Liver (tissue), 9 donors: ENCODE measurements around the gene PODXL2. TPM values are rescaled to one million over a fixed set of nuclear protein-coding genes. Genes with fewer than 3 reads are reported as not detected.

ENCODE experiments used
- DNase-seq: peaks from one replicate; pipeline ENCODE4 v3.0.0-alpha.2; 2017; ENCODE audit warnings: low spot score
- H3K27ac ChIP-seq, 2 donors: one replicate each; pipeline ENCODE4 v1.7.0; 2013; ENCODE audit warnings: inconsistent platforms in 2 of 2, low read length in 2 of 2, control low read depth in 1 of 2, low read depth in 1 of 2, mild to moderate bottlenecking in 1 of 2
- H3K27me3 ChIP-seq, 4 donors: one replicate each; pipeline versions ENCODE4 v1.6.1 to v1.7.0; 2013; ENCODE audit warnings: low read length in 3 of 4, inconsistent platforms in 1 of 4, mild to moderate bottlenecking in 1 of 4, moderate library complexity in 1 of 4; ENCODE audit not compliant: control insufficient read depth in 4 of 4, insufficient read depth in 4 of 4
- H3K36me3 ChIP-seq, 4 donors: one replicate each; pipeline versions ENCODE4 v1.6.1 to v1.7.0; 2013; ENCODE audit warnings: low read length in 3 of 4, mild to moderate bottlenecking in 3 of 4, low read depth in 1 of 4, moderate library complexity in 1 of 4; ENCODE audit not compliant: control insufficient read depth in 4 of 4, insufficient read depth in 3 of 4
- H3K4me1 ChIP-seq, 4 donors: one replicate each; pipeline versions ENCODE4 v1.6.1 to v1.7.0; 2013; ENCODE audit warnings: low read length in 3 of 4, mild to moderate bottlenecking in 3 of 4, moderate library complexity in 1 of 4; ENCODE audit not compliant: control insufficient read depth in 4 of 4, insufficient read depth in 4 of 4
- H3K4me3 ChIP-seq, 3 donors: one replicate each; pipeline versions ENCODE4 v1.6.1 to v1.7.0; 2013; ENCODE audit warnings: low read length in 3 of 3, control low read depth in 1 of 3, low read depth in 1 of 3, mild to moderate bottlenecking in 1 of 3
- H3K9ac ChIP-seq, 2 donors: one replicate each; pipeline ENCODE4 v1.7.0; 2013; ENCODE audit warnings: low read length in 2 of 2, mild to moderate bottlenecking in 2 of 2, moderate library complexity in 2 of 2, control low read depth in 1 of 2, low read depth in 1 of 2
- H3K9me3 ChIP-seq, 4 donors: one replicate each; pipeline versions ENCODE4 v1.6.1 to v1.7.0; 2013; ENCODE audit warnings: low read length in 3 of 4; ENCODE audit not compliant: control insufficient read depth in 4 of 4
- EGR1 ChIP-seq, 2 donors: IDR thresholded peaks; 2 replicates each; pipeline ENCODE4 v1.6.1; 2016 to 2018; ENCODE audit warnings: antibody characterized with exemption in 2 of 2, low read depth in 2 of 2
- GABPA ChIP-seq, 2 donors: IDR thresholded peaks in 1 of 2; conservative IDR thresholded peaks in 1 of 2; 2 replicates each; pipeline ENCODE4 v1.6.1; 2016; ENCODE audit warnings: antibody characterized with exemption in 2 of 2, mild to moderate bottlenecking in 1 of 2, moderate library complexity in 1 of 2
- HNF4G ChIP-seq: IDR thresholded peaks from 2 replicates; pipeline ENCODE4 v1.6.1; 2016; ENCODE audit warnings: antibody characterized with exemption
- JUND ChIP-seq, 2 donors: IDR thresholded peaks; 2 replicates each; pipeline ENCODE4 v1.6.1; 2016; ENCODE audit warnings: antibody characterized with exemption in 2 of 2
- NR2F2 ChIP-seq: IDR thresholded peaks from 2 replicates; pipeline ENCODE4 v1.6.1; 2016; ENCODE audit warnings: antibody characterized with exemption
- RAD21 ChIP-seq, 2 donors: IDR thresholded peaks; 2 replicates each; pipeline ENCODE4 v1.6.1; 2016; ENCODE audit warnings: antibody characterized with exemption in 2 of 2, mild to moderate bottlenecking in 2 of 2
- RXRA ChIP-seq, 2 donors: IDR thresholded peaks; 2 replicates each; pipeline ENCODE4 v1.6.1; 2017 to 2018; ENCODE audit warnings: antibody characterized with exemption in 2 of 2, mild to moderate bottlenecking in 1 of 2
- SP1 ChIP-seq: IDR thresholded peaks from 2 replicates; pipeline ENCODE4 v1.6.1; 2018; ENCODE audit warnings: antibody characterized with exemption, mild to moderate bottlenecking
- TAF1 ChIP-seq: conservative IDR thresholded peaks from 2 replicates; pipeline ENCODE4 v1.6.1; 2016; ENCODE audit warnings: antibody characterized with exemption, mild to moderate bottlenecking
- YY1 ChIP-seq: IDR thresholded peaks from 2 replicates; pipeline ENCODE4 v1.6.1; 2016; ENCODE audit warnings: antibody characterized with exemption, mild to moderate bottlenecking
- WGBS: extraction: QIAGEN DNeasy Blood & Tissue Kit; methylation state at CpG from one replicate; pipeline ENCODE4 v1.1.7; 2013; 5-methylcytosine and 5-hydroxymethylcytosine counted together
- polyA plus RNA-seq, 2 donors: library from polyadenylated mRNA; stranded (reverse) in 1 of 2; unstranded in 1 of 2; fragments of 200-250 nt in 1 of 2; fragments of >200 nt in 1 of 2; fragmentation: Nextera tagmentation in 1 of 2; extraction: Ambion mirVana in 1 of 2; gene quantifications; one replicate each; pipeline versions ENCODE4 v1.2.1 to v1.2.3, GENCODE V29; 2013 to 2015
- total RNA-seq, 2 donors: library from RNA; depleted of rRNA; stranded (reverse); fragments of >200 nt; gene quantifications; one replicate each; pipeline ENCODE4 v1.2.3, GENCODE V29; 2014
- TF ChIP-seq, protein P1 (sequence below): fragments of 150-350 bp; IDR thresholded peaks from 2 replicates; pipeline ENCODE4 v1.5.1; 2017; ENCODE audit warnings: improper control_type of control experiment, low read depth, low read length; ENCODE audit not compliant: missing input control
- TF ChIP-seq, protein P2 (sequence below): IDR thresholded peaks from 2 replicates; pipeline ENCODE4 v1.6.1; 2016; ENCODE audit warnings: antibody characterized with exemption
- donor health status: healthy.
- donor health status: healthy.
- donor health status: healthy.
- donor health status: healthy.
- donor health status: healthy.

The PODXL2 gene
- total and polyA plus RNA-seq, 4 donors: 0.47 to 1.4 (median 0.88) TPM

DNA sequence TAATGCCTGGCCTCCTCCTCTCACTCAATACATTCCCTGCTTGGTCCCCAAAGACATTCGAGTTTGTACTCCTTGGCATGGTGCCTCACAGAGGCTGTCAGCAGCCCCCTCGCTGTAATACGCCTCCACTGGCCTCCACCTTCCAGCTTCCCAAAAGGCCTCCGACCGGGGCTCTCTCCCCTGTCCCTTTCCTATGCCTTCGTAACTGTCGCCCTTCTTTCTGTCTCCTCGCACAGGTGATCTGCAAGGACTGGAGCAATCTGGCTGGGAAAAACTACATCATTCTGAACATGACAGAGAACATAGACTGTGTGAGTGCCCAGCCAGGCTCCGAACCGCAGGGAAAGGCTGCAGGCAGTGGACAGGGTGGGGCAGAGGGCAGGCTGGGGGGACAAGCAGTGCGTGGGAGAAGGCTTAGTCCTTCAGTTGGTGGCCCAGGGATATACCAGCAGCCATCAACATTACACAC, 33.0 kb downstream of the PODXL2 start (continued):
- TF ChIP-seq, protein P1, sequence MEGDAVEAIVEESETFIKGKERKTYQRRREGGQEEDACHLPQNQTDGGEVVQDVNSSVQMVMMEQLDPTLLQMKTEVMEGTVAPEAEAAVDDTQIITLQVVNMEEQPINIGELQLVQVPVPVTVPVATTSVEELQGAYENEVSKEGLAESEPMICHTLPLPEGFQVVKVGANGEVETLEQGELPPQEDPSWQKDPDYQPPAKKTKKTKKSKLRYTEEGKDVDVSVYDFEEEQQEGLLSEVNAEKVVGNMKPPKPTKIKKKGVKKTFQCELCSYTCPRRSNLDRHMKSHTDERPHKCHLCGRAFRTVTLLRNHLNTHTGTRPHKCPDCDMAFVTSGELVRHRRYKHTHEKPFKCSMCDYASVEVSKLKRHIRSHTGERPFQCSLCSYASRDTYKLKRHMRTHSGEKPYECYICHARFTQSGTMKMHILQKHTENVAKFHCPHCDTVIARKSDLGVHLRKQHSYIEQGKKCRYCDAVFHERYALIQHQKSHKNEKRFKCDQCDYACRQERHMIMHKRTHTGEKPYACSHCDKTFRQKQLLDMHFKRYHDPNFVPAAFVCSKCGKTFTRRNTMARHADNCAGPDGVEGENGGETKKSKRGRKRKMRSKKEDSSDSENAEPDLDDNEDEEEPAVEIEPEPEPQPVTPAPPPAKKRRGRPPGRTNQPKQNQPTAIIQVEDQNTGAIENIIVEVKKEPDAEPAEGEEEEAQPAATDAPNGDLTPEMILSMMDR: no peak

DNA sequence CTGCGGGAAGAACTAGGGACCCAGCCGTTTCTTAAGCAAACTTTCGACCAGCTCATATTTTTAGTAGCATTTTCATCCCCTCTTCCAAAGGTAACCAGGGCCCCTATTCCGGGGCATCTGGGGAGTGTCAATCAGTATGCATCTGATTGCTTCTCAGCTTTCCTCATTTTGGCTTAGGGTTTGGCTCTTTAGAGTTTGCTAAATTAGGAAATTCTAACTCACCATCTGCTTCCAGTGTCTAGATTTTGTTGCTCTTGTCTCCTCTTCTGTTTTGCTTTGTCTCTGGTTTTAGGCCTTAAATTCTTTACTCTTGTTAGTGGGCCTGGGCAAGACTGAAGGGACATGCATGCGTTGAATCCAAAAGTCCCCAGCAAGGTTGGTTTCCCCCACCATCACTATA, 34.2 kb downstream of the PODXL2 start:
- H3K27ac ChIP-seq: no peak overlapping the region
- H3K9ac ChIP-seq: no peak overlapping the region
- H3K4me1 ChIP-seq: no peaks in the 10 kb centered on the region
- no peak overlapping the region for H3K4me3 ChIP-seq
- WGBS: 92% methylated on average over 5 of the region's 5 CpGs
- H3K36me3 ChIP-seq: no peaks in the 10 kb centered on the region
- TF ChIP-seq EGR1 (IDR thresholded peaks at IDR 0.05; ENCODE audit: low read depth in 2 of 2): no peak
- no peak for TF ChIP-seq NR2F2
- no peak for TF ChIP-seq RAD21 (IDR thresholded peaks at IDR 0.05)
- TF ChIP-seq, protein P1: no peak
- no peak for DNase-seq
- no peaks in the 10 kb centered on the region for H3K27me3 ChIP-seq
- H3K9me3 ChIP-seq: no peaks in the 10 kb centered on the region

DNA sequence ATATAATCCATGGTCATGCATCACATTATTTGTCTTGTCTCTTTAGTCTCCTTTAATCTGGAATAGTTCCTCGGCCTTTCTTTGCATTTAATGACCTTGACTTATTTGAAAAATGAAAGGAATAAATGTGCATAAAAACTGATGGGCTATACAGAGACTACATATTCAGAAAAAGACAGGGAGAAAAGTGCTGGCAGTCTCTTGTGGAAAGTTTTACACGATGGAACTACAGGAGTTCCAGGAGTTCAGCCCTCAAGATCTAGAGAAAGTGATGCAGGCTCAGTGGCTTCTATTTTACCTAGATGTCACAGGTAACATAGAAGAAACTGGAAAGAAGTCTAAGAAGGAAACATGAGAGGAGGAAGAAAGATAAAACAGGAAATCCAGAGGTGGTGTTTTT, 36.2 kb downstream of the PODXL2 start:
- 79% methylated on average over 2 of the region's 2 CpGs for WGBS
- no peak for TF ChIP-seq TAF1
- TF ChIP-seq JUND (IDR thresholded peaks at IDR 0.05): no peak
- TF ChIP-seq SP1: no peak
- TF ChIP-seq HNF4G: no peak
- TF ChIP-seq RXRA (IDR thresholded peaks at IDR 0.05): no peak
- TF ChIP-seq NR2F2: no peak
- TF ChIP-seq, protein P2, sequence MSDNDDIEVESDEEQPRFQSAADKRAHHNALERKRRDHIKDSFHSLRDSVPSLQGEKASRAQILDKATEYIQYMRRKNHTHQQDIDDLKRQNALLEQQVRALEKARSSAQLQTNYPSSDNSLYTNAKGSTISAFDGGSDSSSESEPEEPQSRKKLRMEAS: no peak
- TF ChIP-seq YY1: no peak
- TF ChIP-seq GABPA (IDR thresholded peaks at IDR 0.05 in 1 of 2, conservative IDR thresholded peaks at IDR 0.05 in 1 of 2): no peak
- Histone ChIP-seq H3K27me3 (no peaks in the 10 kb centered on the region), H3K4me1 (no peaks in the 10 kb centered on the region), H3K27ac (no peak overlapping the region), H3K9me3 (no peaks in the 10 kb centered on the region), H3K9ac (no peak overlapping the region), H3K36me3 (no peaks in the 10 kb centered on the region), H3K4me3 (no peak overlapping the region)
- DNase-seq: no peak

DNA sequence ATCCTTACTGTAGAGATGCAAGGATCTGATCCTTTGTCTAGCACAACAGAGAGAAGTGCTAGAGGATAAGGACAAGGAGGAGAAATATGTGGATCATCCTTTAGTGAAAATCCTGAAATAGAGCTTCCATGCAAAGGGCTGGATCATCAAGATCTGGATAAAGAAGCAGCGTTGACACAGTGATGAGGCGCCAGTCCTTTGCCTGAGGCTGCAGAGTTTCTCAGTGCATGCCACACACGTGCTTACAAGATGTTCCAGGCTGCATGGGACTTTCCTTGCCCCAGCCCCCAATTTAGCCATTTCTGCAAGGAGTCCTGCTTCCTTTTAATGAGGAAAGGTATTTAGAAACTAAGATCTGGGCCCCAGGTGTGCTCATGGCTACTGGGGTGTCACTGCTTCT, 36.6 kb downstream of the PODXL2 start:
- TF ChIP-seq NR2F2 (no peak), RAD21 (IDR thresholded peaks at IDR 0.05) (no peak)
- Histone ChIP-seq H3K9ac (no peak overlapping the region), H3K9me3 (no peaks in the 10 kb centered on the region), H3K4me3 (no peak overlapping the region), H3K4me1 (no peaks in the 10 kb centered on the region), H3K27me3 (no peaks in the 10 kb centered on the region), H3K36me3 (no peaks in the 10 kb centered on the region), H3K27ac (no peak overlapping the region)
- DNase-seq: no peak
- 91% methylated on average over 3 of the region's 3 CpGs for WGBS
